Sciatic nerve (tissue), 2 donors: ENCODE measurements around the gene TP53RK. TPM values are rescaled to one million over a fixed set of nuclear protein-coding genes. Genes with fewer than 3 reads are reported as not detected.

Experiments used
- ATAC-seq: fragments of 200-7000 bp; cut with Tn5 transposase; one replicate; pipeline ENCODE4 v1.9.1; 2020; ENCODE audit warnings: mild to moderate bottlenecking, moderate library complexity
- DNase-seq: peaks from one replicate; pipeline ENCODE4 v3.0.0-alpha.2; 2020; ENCODE audit warnings: low spot score
- intact Hi-C: fragments of 100-400 bp; cut with DNase I; formaldehyde crosslinking; loops from one replicate; pipeline ENCODE4 v1.14.2; 2022
- total RNA-seq: library from RNA; stranded (reverse); fragmentation: NEBNext Ultra II Directional; extraction: Animal tissue kit (Norgen Biotek cat#: 25700); gene quantifications from one replicate; pipeline ENCODE4 v1.2.1, GENCODE V29; 2021
- donor health status: DM: no; HTN: no; CAD: no.
- donor health status: DM: no; HTN: no; CAD: no.

Gene TP53RK
- total RNA-seq, 1 donor from 2014 or later = 10.4 TPM

- intact Hi-C loops = no loop called here
- ATAC-seq (peak; percentile 12), DNase-seq (no peak)
These were observed 19.8 kb upstream of the TP53RK start for GRCh38 chr20:46709055-46709458.

DNA sequence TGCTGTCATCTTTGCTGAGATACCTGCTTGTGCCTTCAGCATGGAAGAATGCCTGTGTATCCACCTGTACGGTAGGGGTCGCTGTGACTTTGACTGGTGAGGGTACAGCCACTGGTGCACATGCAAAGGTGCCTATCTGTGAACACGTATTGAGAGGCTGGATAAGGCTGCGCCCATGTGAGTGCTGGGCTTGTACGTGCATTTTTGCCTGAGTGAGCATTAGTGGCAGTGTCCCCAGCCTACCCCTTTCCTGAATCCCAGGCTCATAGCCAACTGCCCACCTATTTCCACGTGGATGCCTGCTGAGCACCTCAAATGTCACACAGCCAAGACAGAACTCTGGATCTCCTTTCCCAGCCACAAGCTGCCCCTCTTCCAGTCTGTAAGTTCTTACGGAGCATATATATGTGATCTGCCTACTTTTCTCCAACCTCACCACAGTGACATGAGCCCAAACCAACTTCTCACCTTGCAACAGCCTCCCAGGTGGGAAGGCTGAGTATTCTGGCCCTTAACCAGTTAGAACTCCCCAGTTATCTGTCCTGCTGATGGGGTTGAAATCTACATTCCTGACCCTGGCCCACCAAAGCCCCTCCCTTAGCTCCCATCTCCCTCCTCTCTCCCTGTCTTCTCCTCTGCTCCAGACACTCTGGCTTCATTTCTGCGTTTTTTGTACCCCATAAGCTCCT lies 19.1 kb upstream of the TP53RK start:
- intact Hi-C loops = no loop called here
- ATAC-seq (no peak), DNase-seq (no peak)

DNA sequence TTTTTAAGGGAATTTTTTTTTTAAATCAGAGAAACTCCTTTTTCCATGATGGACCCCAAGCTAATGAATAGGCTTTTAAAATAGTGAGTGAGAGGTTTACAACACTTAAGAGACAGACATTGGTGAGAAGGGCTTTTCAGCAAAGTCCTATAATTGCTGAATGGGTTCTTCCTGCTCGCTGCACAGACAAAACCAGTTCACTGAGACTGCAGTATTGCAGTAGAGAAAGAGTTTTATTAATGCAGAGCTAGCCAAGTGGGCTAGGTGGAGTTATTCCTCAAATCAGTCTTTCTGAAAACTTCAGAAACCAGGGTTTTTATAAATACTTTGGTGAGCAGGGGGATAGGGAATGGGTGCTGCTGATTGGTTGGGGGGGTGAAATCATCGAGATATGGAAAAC lies 17.0 kb upstream of the TP53RK start:
- DNase-seq = no peak
- intact Hi-C loops = no loop called here

DNA sequence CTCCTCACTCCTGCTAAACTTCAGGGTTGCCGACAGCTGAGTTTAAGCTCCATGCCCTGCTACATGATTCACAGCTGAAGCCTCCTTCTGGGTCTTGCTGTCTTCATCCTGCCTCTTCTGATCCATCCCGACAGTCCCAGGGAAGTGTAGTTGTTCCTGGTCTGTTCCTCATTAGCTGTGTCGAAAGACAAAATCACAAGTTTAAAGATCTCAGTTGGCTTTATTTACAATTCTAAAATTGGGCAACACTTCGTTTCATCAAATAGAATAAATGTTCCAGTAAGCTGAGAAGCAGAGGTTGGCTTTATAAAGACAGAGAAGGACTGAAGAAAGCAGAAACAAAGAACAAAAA lies 16.1 kb upstream of the TP53RK start:
- intact Hi-C loops = no loop called here
- no peak for DNase-seq
- peak; percentile 88 for ATAC-seq

More for the DNA sequence above, 17.0 kb upstream of the TP53RK start:
- ATAC-seq = no peak

- intact Hi-C loops = no loop called here
- DNase-seq = no peak
- no peak for ATAC-seq
These were observed 15.6 kb upstream of the TP53RK start for GRCh38 chr20:46704714-46705377.

GRCh38 chr20:46703435-46703834 lies 14.2 kb upstream of the TP53RK start:
- ATAC-seq (no peak), DNase-seq (no peak)
- intact Hi-C loops = no loop called here

GRCh38 chr20:46702447-46703203 lies 13.4 kb upstream of the TP53RK start:
- DNase-seq (no peak), ATAC-seq (no peak)
- intact Hi-C loops = no loop called here

DNA sequence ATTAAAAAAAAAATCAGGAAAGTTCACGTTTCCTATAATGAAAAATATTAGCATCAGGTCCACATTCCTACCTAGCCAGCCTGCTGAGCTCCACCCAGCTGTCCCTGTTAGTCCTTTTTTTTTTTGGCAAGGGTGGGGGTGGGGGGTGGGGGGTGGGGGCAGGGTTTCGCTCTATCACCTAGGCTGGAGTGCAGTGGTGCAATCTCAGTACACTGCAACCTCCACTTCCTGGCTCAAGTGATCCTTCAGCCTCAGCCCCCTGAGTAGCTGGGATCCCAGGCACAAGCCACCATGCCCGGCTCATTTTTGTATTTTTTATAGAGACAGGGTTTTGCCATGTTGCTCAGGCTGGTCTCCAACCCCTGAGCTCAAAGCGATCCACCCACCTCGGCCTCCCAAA lies 12.7 kb upstream of the TP53RK start:
- ATAC-seq (no peak), DNase-seq (no peak)
- intact Hi-C loops = no loop called here

- ATAC-seq = no peak
- intact Hi-C loops = no loop called here
- DNase-seq = no peak
These were observed 12.3 kb upstream of the TP53RK start for GRCh38 chr20:46701556-46701955.

- intact Hi-C loops = no loop called here
- ATAC-seq = no peak
- DNase-seq = no peak
These were observed 11.8 kb upstream of the TP53RK start for GRCh38 chr20:46701057-46701456.

GRCh38 chr20:46700481-46700880 lies 11.2 kb upstream of the TP53RK start:
- ATAC-seq (no peak), DNase-seq (no peak)
- intact Hi-C loops = no loop called here

- DNase-seq = no peak
- intact Hi-C loops = no loop called here
- ATAC-seq = no peak
These were observed 10.6 kb upstream of the TP53RK start for GRCh38 chr20:46699651-46700359.

DNA sequence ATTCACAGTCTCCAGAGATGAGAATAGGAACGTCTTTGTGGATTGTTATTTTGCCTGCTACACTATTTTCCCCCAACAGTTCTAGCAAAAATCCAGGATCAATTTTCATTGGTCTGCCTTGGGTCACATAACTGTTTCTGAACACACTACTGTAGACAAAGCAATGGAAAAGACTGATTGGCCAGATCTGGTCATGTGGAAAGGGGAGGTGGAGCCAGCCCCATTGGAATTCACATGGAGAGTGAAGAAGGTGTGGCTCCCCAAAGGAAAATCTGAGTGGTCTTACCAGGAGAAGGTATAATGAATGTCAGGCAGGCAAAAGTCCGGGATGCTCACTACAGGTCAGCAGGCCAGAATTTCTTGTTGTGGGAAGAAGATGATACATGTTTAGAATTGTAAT lies 9.5 kb upstream of the TP53RK start:
- intact Hi-C loops = no loop called here
- no peak for DNase-seq
- no peak for ATAC-seq

GRCh38 chr20:46696791-46697279 lies 7.6 kb upstream of the TP53RK start:
- ATAC-seq (no peak), DNase-seq (no peak)
- intact Hi-C loops = no loop called here

- DNase-seq (no peak), ATAC-seq (no peak)
- intact Hi-C loops = loop anchor here (2.0 kb wide), 1 partner anchor 31 kb away; no protein-coding TSS in a partner anchor
These were observed 6.6 kb upstream of the TP53RK start for GRCh38 chr20:46695892-46696291.

GRCh38 chr20:46694484-46694883 lies 5.2 kb upstream of the TP53RK start:
- peak; percentile 21 for ATAC-seq
- DNase-seq = no peak
- intact Hi-C loops = loop anchor here (2.0 kb wide), 1 partner anchor 32 kb away; no protein-coding TSS in a partner anchor

DNA sequence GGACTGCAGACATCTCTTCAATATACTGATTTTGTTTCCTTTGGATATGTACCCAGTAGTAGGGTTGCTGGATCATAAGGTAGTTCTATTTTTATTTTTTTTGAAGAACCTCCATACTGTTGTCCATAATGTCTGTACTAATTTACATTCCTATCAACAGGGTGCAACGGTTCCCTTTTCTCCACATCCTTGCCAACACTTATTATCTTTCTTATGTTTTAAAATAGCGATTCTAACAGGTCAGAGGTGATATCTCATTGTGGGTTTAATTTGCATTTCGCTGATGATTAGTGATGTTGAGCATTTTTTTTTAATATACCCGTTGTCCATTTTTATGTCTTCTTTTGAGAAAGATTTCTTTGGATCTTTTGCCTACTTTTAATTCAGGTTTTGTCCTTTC lies 2.0 kb upstream of the TP53RK start:
- ATAC-seq = no peak
- DNase-seq = no peak
- intact Hi-C loops = no loop called here

DNA sequence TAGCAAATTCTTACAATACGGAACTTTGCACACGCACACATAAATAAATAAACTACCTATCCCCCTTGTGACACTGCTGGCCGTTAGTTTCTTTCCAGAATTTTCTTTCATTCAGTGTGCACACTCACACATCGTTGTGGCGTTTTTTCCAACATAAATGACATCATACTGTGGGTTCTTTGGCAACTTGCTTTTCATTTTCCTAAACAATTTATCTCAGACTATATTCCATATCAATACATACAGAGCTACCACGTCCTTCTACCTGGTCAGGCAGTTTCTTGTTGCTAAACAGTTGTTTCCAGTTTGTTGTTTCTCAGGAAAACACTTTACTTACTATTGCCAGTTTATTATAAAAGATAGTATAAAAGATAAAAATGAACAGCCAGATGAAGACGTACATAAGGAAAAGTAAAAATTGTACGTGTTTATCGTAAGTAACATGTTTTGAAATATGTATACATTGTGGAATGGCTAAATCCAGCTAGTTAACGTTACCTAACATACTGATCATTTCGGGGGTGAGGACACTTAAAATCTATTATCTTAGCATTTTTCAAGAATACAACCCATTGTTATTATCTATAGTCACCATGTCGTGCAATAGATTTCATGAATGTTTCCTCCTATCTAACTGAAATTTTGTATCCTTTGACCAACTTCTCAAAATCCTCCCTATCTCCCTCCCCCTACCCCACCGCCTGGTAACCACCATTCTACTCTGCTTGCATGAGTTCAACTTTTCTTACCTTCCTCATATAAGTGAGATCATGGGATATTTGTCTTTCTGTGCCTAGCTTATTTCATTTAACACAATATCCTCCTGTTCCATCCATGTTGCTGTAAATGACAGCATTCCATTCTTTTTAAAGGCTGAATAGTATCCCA lies 1.2 kb upstream of the TP53RK start:
- DNase-seq (no peak), ATAC-seq (no peak)
- intact Hi-C loops = no loop called here

GRCh38 chr20:46689754-46690085 lies 476 bp upstream of the TP53RK start:
- ATAC-seq (no peak), DNase-seq (no peak)
- intact Hi-C loops = loop anchor here (10.0 kb wide), 1 partner anchor 145 kb away; no protein-coding TSS in a partner anchor
